Gastrocnemius medialis (tissue), 4 donors: ENCODE data around the gene PRUNE2.

Experiments
- CTCF ChIP-seq, 5 experiments: fragments of 450-650 bp in 3 of 5; fragments of 200-600 bp in 2 of 5; sonication (generic) in 2 of 5; IDR thresholded peaks in 4 of 5; conservative IDR thresholded peaks in 1 of 5; 1 replicate in 4 of 5; 2 replicates in 1 of 5; pipeline ENCODE4 v1.5.1; 2016 to 2019; ENCODE audit warnings: antibody characterized with exemption in 5 of 5, mild to moderate bottlenecking in 3 of 5, moderate library complexity in 3 of 5
- POLR2A ChIP-seq, 2 donors: fragments of 450-650 bp; IDR thresholded peaks; one replicate each; pipeline ENCODE4 v1.6.1; 2017; ENCODE audit warnings: antibody characterized with exemption in 2 of 2, mild to moderate bottlenecking in 2 of 2, moderate library complexity in 2 of 2

DNA sequence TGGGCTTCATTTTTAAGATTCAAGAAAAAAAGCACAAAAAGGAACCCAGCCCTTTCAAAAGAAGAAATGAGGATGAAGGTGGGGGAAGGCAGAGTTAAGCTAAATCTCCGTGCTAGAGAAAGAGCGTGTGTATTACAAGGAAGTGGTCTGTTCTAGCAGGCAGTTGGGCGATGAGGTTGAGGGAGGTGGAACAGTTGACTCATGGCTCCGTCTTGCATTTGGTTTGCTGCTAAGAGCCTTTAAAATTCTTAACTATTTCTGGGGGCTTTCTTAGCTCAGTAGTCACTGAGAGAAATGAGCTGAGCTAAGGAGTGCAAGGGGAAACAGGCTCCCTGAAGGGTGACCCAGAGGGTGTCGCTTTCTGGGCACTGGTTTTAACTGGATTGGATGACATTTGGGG lies 329.6 kb downstream of the PRUNE2 start:
- no peak for TF ChIP-seq CTCF (IDR thresholded peaks at IDR 0.05 in 4 of 5, conservative IDR thresholded peaks at IDR 0.05 in 1 of 5)
- TF ChIP-seq POLR2A (IDR thresholded peaks at IDR 0.05), result no peak
